ENCODE measurements around the gene RPL41. TPM values are rescaled to one million over a fixed set of nuclear protein-coding genes. Genes with fewer than 3 reads are reported as not detected.
A peak's percentile ranks its signal among the peaks of the same experiment; 100 is the strongest.

The RPL41 gene
- total and polyA plus RNA-seq, 12 donors: 475 to 5,263 (median 2,004) TPM

- ATAC-seq (peak; percentile 85 to 96 (median 93)), DNase-seq (peak; percentile 86 to 99)
- intact Hi-C loops (cut with DNase I): loop anchor here in 6 of 10 donors (1.0 to 5.0 kb wide), 4 partner anchors 31 to 39 kb away; partner anchors contain the start of gene ZC3H10 (in 2 of the 6)
- no peaks in the 10 kb centered on the region for H3K9me3 ChIP-seq
- WGBS, 2 donors: 0% methylated on average over 30 of the region's 30 CpGs
- peak within 1 kb of the TSS; percentile 73 to 98 (median 91) for H3K4me3 ChIP-seq
- H3K4me1 ChIP-seq: peaks cover 20 to 53% (median 42%) of the 10 kb centered on the region in 9 donors
- TF ChIP-seq CTCF (IDR thresholded peaks at IDR 0.05): no peak
- no peaks in the 10 kb centered on the region for H3K27me3 ChIP-seq
- peak within 1 kb of the TSS; percentile 93 to 99 (median 98) for H3K27ac ChIP-seq
- H3K36me3 ChIP-seq: peaks cover 4 to 48% (median 38%) of the 10 kb centered on the region in 9 donors
Observed at GRCh38 chr12:56158029-56158925, 41.8 kb downstream of the RPL41 start, which contains the start of gene MYL6. Gene MYL6, plus strand, starts transcription at chr12:56158359. Its CDS starts 43 bp downstream, at chr12:56158402.

GRCh38 chr12:56158926-56159461 lies 42.6 kb downstream of the RPL41 start:
- ATAC-seq: peak; percentile 61 to 83 (median 77)
- Histone ChIP-seq H3K4me3 (peak overlapping the region; percentile 73 to 98 (median 91)), H3K27ac (peak overlapping the region; percentile 93 to 99 (median 98)), H3K9me3 (no peaks in the 10 kb centered on the region), H3K4me1 (peaks cover 20 to 50% (median 40%) of the 10 kb centered on the region in 9 donors), H3K27me3 (no peaks in the 10 kb centered on the region), H3K36me3 (peaks cover 4 to 55% (median 44%) of the 10 kb centered on the region in 9 donors)
- peak; percentile 71 to 86 for DNase-seq
- WGBS, 2 donors: 0 to 1% methylated on average over 6 of the region's 6 CpGs
- TF ChIP-seq CTCF (IDR thresholded peaks at IDR 0.05): no peak
- intact Hi-C loops (cut with DNase I): loop anchor here in 7 of 10 donors (1.0 to 5.0 kb wide), 4 partner anchors 32 to 40 kb away; partner anchors contain the start of gene ZC3H10 (in 2 of the 7)

GRCh38 chr12:56159482-56160192 lies 43.2 kb downstream of the RPL41 start:
- H3K36me3 ChIP-seq: peaks cover 4 to 62% (median 50%) of the 10 kb centered on the region in 9 donors
- TF ChIP-seq CTCF (IDR thresholded peaks at IDR 0.05): no peak
- intact Hi-C loops (cut with DNase I): loop anchor here in 7 of 10 donors (1.0 to 5.0 kb wide), 5 partner anchors 29 to 41 kb away; partner anchors contain the start of genes ZC3H10 (in 3 of the 7) and SMARCC2 (in 2 of the 7)
- DNase-seq (no peak), ATAC-seq (no peak)
- H3K4me3 ChIP-seq: peak overlapping the region; percentile 73 to 98 (median 91)
- H3K4me1 ChIP-seq: peaks cover 20 to 50% (median 40%) of the 10 kb centered on the region in 9 donors
- no peaks in the 10 kb centered on the region for H3K27me3 ChIP-seq
- 2 to 7% methylated on average over 8 of the region's 8 CpGs for WGBS, 2 donors
- H3K27ac ChIP-seq: peak overlapping the region; percentile 93 to 99 (median 98)
- H3K9me3 ChIP-seq: no peaks in the 10 kb centered on the region

Measured in heart right ventricle (tissue), 16 donors.